Esophagus squamous epithelium (tissue), 4 donors: ENCODE data around the gene SMKR1.

Experiments
- CTCF ChIP-seq, 6 experiments: fragments of 450-650 bp in 4 of 6; fragments of 200-600 bp in 2 of 6; sonication (generic) in 2 of 6; IDR thresholded peaks; one replicate each; pipeline ENCODE4 v1.5.1; 2016 to 2019; ENCODE audit warnings: antibody characterized with exemption in 6 of 6, mild to moderate bottlenecking in 4 of 6, moderate library complexity in 4 of 6
- POLR2A ChIP-seq, 4 donors: fragments of 450-650 bp; IDR thresholded peaks; one replicate each; pipeline ENCODE4 v1.6.1; 2017; ENCODE audit warnings: antibody characterized with exemption in 4 of 4, mild to moderate bottlenecking in 4 of 4, moderate library complexity in 3 of 4

- no peak for TF ChIP-seq CTCF (IDR thresholded peaks at IDR 0.05)
- TF ChIP-seq POLR2A (IDR thresholded peaks at IDR 0.05), result no peak
Measured at GRCh38 chr7:129557686-129558481, 55.6 kb downstream of the SMKR1 start.
